ENCODE data around the gene TPO.

Gene TPO

GRCh38 chr2:1539441-1539840 is 126.2 kb downstream of the TPO start:
- no peak for DNase-seq

- no peak for DNase-seq
Observed at GRCh38 chr2:1539973-1540372, 126.7 kb downstream of the TPO start.

GRCh38 chr2:1540481-1540880 is 127.2 kb downstream of the TPO start:
- DNase-seq, result no peak

GRCh38 chr2:1541040-1541439 is 127.8 kb downstream of the TPO start:
- no peak for DNase-seq

GRCh38 chr2:1541819-1542475 is 128.7 kb downstream of the TPO start:
- no peak for DNase-seq

GRCh38 chr2:1542971-1543370 is 129.7 kb downstream of the TPO start:
- no peak for DNase-seq

GRCh38 chr2:1543776-1544477 is 130.7 kb downstream of the TPO start:
- no peak for DNase-seq

- no peak for DNase-seq
Observed at GRCh38 chr2:1544478-1545069, 131.3 kb downstream of the TPO start.

- peak; percentile 44 for DNase-seq
Observed at GRCh38 chr2:1546023-1546591, 132.8 kb downstream of the TPO start.

GRCh38 chr2:1546901-1547300 is 133.6 kb downstream of the TPO start:
- DNase-seq, result no peak

GRCh38 chr2:1548910-1549673 is 135.8 kb downstream of the TPO start:
- no peak for DNase-seq

GRCh38 chr2:1550076-1550475 is 136.8 kb downstream of the TPO start:
- no peak for DNase-seq

GRCh38 chr2:1550658-1551316 is 137.5 kb downstream of the TPO start:
- DNase-seq, result peak; percentile 90

GRCh38 chr2:1551905-1552304 is 138.6 kb downstream of the TPO start:
- no peak for DNase-seq

- no peak for DNase-seq
Observed at GRCh38 chr2:1552611-1553010, 139.3 kb downstream of the TPO start.

- no peak for DNase-seq
Observed at GRCh38 chr2:1553671-1554295, 140.5 kb downstream of the TPO start.

- DNase-seq, result no peak
Observed at GRCh38 chr2:1556286-1556685, 143.0 kb downstream of the TPO start.

- no peak for DNase-seq
Observed at GRCh38 chr2:1556776-1557466, 143.7 kb downstream of the TPO start.

- DNase-seq, result no peak
Observed at GRCh38 chr2:1557467-1557820, 144.2 kb downstream of the TPO start.

GRCh38 chr2:1559589-1560175 is 146.4 kb downstream of the TPO start:
- DNase-seq, result no peak

- DNase-seq, result no peak
Observed at GRCh38 chr2:1561259-1561658, 148.0 kb downstream of the TPO start.

Measured in 8988T (cell line).